ENCODE measurements around the gene CD109. TPM values are rescaled to one million over a fixed set of nuclear protein-coding genes. Genes with fewer than 3 reads are reported as not detected.

Gene CD109
- total and polyA plus RNA-seq, 10 of the 15 experiments (the other 5 are each of a cell fraction or from before 2014, with no cell fraction given) = 0.27 to 4.4 (median 2.1) TPM

GRCh38 chr6:73653571-73654424 is 42.2 kb upstream of the CD109 start, which contains the start of gene SLC17A5 (continued):
- TF ChIP-seq HDAC6 (IDR thresholded peaks at IDR 0.05; ENCODE audit: unreplicated experiment) (no peak), RB1 (IDR thresholded peaks at IDR 0.05; ENCODE audit: borderline replicate concordance) (no peak), CBX3 (IDR thresholded peaks at IDR 0.05; ENCODE audit: borderline replicate concordance, low read depth) (no peak), USF2 (IDR thresholded peaks at IDR 0.05; ENCODE audit: borderline replicate concordance, low read depth, low read length) (no peak; the same call in 1 of the 2 replicates), HCFC1 (IDR thresholded peaks at IDR 0.05; ENCODE audit: low read length) (peak; percentile 70), TCF3 (IDR thresholded peaks at IDR 0.05; ENCODE audit: borderline replicate concordance, insufficient read depth, low read depth, low read length) (no peak), POLR2AphosphoS2 (IDR thresholded peaks at IDR 0.05; ENCODE audit: low read depth, low read length) (no peak), SUZ12 (IDR thresholded peaks at IDR 0.05; ENCODE audit: unreplicated experiment) (no peak), POLR2A (IDR thresholded peaks at IDR 0.05; ENCODE audit: low read depth, low read length) (peak; percentile 78), MEF2B (IDR thresholded peaks at IDR 0.05; ENCODE audit: partially characterized antibody, poor library complexity, severe bottlenecking) (peak; percentile 59), PRDM15 (CRISPR knock-in tag; IDR thresholded peaks at IDR 0.05) (no peak), MYB (IDR thresholded peaks at IDR 0.05; ENCODE audit: borderline replicate concordance, low read depth, low read length) (no peak), E2F8 (IDR thresholded peaks at IDR 0.05; ENCODE audit: low read depth, partially characterized antibody) (no peak), NR2C2 (IDR thresholded peaks at IDR 0.05; ENCODE audit: borderline replicate concordance, control insufficient read depth, insufficient read length, low read depth) (no peak), SIN3A (IDR thresholded peaks at IDR 0.05; ENCODE audit: low read depth, low read length) (no peak), ZBTB33 (IDR thresholded peaks at IDR 0.05) (no peak)
